Measurements from ENCODE around the gene ARSG.
"Not testable (repeated sequence)": the region's sequence is repeated elsewhere in the genome, so short reads cannot be mapped to it uniquely, and the experiment has no call there.

The ARSG gene

GRCh38 chr17:68281965-68282364 is 9.3 kb upstream of the ARSG start:
- DNase-seq, result not testable (repeated sequence)

GRCh38 chr17:68288375-68288774 is 2.9 kb upstream of the ARSG start:
- no peak for DNase-seq

GRCh38 chr17:68288804-68289203 is 2.5 kb upstream of the ARSG start:
- no peak for DNase-seq

GRCh38 chr17:68289473-68289872 is 1.8 kb upstream of the ARSG start:
- no peak for DNase-seq

- DNase-seq, result no peak
These were observed 1.4 kb upstream of the ARSG start for GRCh38 chr17:68289936-68290267.

- peak; percentile 1 for DNase-seq
These were observed 884 bp upstream of the ARSG start for GRCh38 chr17:68290268-68290954.

GRCh38 chr17:68291836-68292688 is 767 bp downstream of the ARSG start:
- DNase-seq, result peak; percentile 41

GRCh38 chr17:68292689-68293040 is 1.4 kb downstream of the ARSG start:
- peak; percentile 17 for DNase-seq

- no peak for DNase-seq
These were observed 2.3 kb downstream of the ARSG start for GRCh38 chr17:68293490-68294195.

- no peak for DNase-seq
These were observed 2.9 kb downstream of the ARSG start for GRCh38 chr17:68294196-68294555.

- no peak for DNase-seq
These were observed 3.3 kb downstream of the ARSG start for GRCh38 chr17:68294617-68295016.

- DNase-seq, result no peak
These were observed 3.8 kb downstream of the ARSG start for GRCh38 chr17:68295086-68295485.

- no peak for DNase-seq
These were observed 5.2 kb downstream of the ARSG start for GRCh38 chr17:68296217-68297191.

GRCh38 chr17:68297195-68297594 is 5.9 kb downstream of the ARSG start:
- no peak for DNase-seq

GRCh38 chr17:68298601-68299000 is 7.3 kb downstream of the ARSG start:
- DNase-seq, result no peak

- no peak for DNase-seq
These were observed 8.5 kb downstream of the ARSG start for GRCh38 chr17:68299817-68300216.

- DNase-seq, result no peak
These were observed 10.2 kb downstream of the ARSG start for GRCh38 chr17:68301438-68301959.

GRCh38 chr17:68302066-68302564 is 10.8 kb downstream of the ARSG start:
- no peak for DNase-seq

- no peak for DNase-seq
These were observed 11.4 kb downstream of the ARSG start for GRCh38 chr17:68302666-68303065.

GRCh38 chr17:68304706-68305105 is 13.4 kb downstream of the ARSG start:
- DNase-seq, result no peak

GRCh38 chr17:68305142-68305541 is 13.8 kb downstream of the ARSG start:
- DNase-seq, result no peak

GRCh38 chr17:68306819-68307218 is 15.5 kb downstream of the ARSG start:
- no peak for DNase-seq

All from NCI-H1105 treated with DMSO at 0.1 percent for 48 hours (cell line).